ENCODE data around the gene ARHGAP18. TPM values are rescaled to one million over a fixed set of nuclear protein-coding genes. Genes with fewer than 3 reads are reported as not detected.

Gene ARHGAP18
- total RNA-seq, 1 experiment from 2014 or later, result 2.4 TPM

- Histone ChIP-seq H3K9me3 (ENCODE audit: control insufficient read depth, low read depth, low read length) (no peaks in the 10 kb centered on the region), H4K20me1 (ENCODE audit: control insufficient read depth, insufficient read depth, insufficient read length) (no peaks in the 10 kb centered on the region), H3K9ac (ENCODE audit: extremely low read depth, insufficient read length, low read length) (no peak overlapping the region), H3K18ac (ENCODE audit: insufficient read length, low read depth, low read length) (no peak overlapping the region), H4K5ac (ENCODE audit: insufficient read length, low read depth, low read length) (no peak overlapping the region), H3K4ac (ENCODE audit: low read depth, low read length) (no peak overlapping the region), H3T11ph (ENCODE audit: low read length) (no peak overlapping the region), H3K23me2 (ENCODE audit: insufficient read length, low read depth, low read length, poor library complexity, severe bottlenecking) (no peaks in the 10 kb centered on the region), H3K56ac (ENCODE audit: insufficient read length, low read depth, low read length) (no peak overlapping the region), H3K27ac (ENCODE audit: insufficient read length, low read depth, low read length) (no peak overlapping the region), H3K4me1 (ENCODE audit: insufficient read depth, low read length) (no peaks in the 10 kb centered on the region; the same call in 1 of the 2 replicates), H2BK5ac (ENCODE audit: insufficient read length, low read length) (no peak overlapping the region), H2BK120ac (ENCODE audit: low read depth, low read length, poor library complexity, severe bottlenecking) (no peak overlapping the region), H3K4me2 (ENCODE audit: insufficient read depth, insufficient read length, low read length) (no peak overlapping the region), H2BK15ac (ENCODE audit: low read depth, low read length) (no peak overlapping the region), H2AFZ (ENCODE audit: low read length) (no peak overlapping the region), H3K23ac (ENCODE audit: insufficient read length, low read depth, low read length) (no peak overlapping the region), H3K79me2 (ENCODE audit: insufficient read depth, low read length) (no peaks in the 10 kb centered on the region), H4K8ac (replicated peaks; ENCODE audit: insufficient read length, low read depth, low read length) (no peak overlapping the region), H3K14ac (ENCODE audit: insufficient read depth, low read length) (no peak overlapping the region), H2AK5ac (ENCODE audit: insufficient read length, low read length) (no peak overlapping the region), H3K27me3 (ENCODE audit: insufficient read depth, low read length) (no peaks in the 10 kb centered on the region), H4K91ac (ENCODE audit: insufficient read length, low read depth, low read length) (no peak overlapping the region), H3K79me1 (ENCODE audit: insufficient read depth, low read depth, low read length, poor library complexity, severe bottlenecking) (no peaks in the 10 kb centered on the region), H2BK12ac (ENCODE audit: insufficient read length, low read depth, low read length) (no peak overlapping the region), H2BK20ac (ENCODE audit: low read depth, low read length, poor library complexity, severe bottlenecking) (no peak overlapping the region)
- no peak for TF ChIP-seq CTCF (conservative IDR thresholded peaks at IDR 0.05)
- no peaks in the 10 kb centered on the region; a peak in 2 of 4 replicates for H3K4me1 Mint-ChIP-seq
- H3K27me3 Mint-ChIP-seq (ENCODE audit: low read depth), result no peaks in the 10 kb centered on the region
- no peaks in the 10 kb centered on the region for H3K36me3 Mint-ChIP-seq (ENCODE audit: insufficient read depth in 1 of 3, low read depth in 3 of 3)
- DNase-seq, result no peak
- H3K27ac Mint-ChIP-seq, result no peak overlapping the region
- WGBS (ENCODE audit: extremely low coverage, insufficient read length, low lambda C conversion rate), result no CpG with 5 or more reads among the region's 1 CpG
- no peak overlapping the region for H3K4me3 Mint-ChIP-seq
- no peaks in the 10 kb centered on the region for H3K9me3 Mint-ChIP-seq
Observed at GRCh38 chr6:129655334-129655733, 54.6 kb downstream of the ARHGAP18 start.
